HG03378 (cell line): ENCODE results near the gene ATN1.

Experiments
- ATAC-seq: cut with Tn5 transposase; IDR thresholded peaks from one replicate; pipeline ENCODE4 v1.9.1; 2021; ENCODE audit warnings: mild to moderate bottlenecking, moderate library complexity; ENCODE audit not compliant: unreplicated experiment

ATN1 gene

DNA sequence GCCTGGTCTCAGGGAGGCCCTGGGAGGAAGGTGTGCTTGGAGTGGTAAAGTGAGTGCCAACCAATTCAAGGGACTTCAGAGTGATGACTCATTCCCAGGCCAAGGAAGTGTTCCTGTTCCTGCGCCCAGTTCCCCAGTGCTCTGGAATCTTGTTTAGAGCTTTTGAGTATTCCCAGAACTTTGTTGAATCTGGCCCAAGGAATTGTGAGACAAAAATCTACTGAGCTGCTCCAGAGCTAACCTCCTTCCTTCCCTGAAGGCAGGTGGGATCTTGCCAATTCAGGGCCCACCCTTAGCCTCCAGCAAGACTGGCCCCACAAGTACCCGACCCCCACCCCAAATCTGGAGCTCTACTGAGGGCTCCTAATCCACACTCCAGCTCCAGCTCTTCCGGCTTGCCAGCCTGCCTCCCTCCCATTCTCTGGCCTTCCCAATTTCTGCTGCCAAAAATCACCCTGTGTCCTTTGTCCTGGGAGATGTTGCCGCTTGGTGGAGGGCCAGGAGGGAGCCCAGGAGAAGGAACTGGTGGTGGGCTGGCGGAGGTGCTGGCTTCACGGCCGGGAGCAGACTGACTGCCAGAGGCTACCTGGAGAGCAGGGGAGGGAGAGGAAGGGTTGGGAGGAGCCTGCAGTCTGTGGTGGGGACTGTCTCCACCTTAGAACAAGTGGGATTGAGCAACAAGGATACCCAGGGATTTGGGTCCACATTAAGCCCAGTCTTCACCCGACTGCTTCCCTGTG, 2.0 kb upstream of the ATN1 start:
- ATAC-seq: no peak

DNA sequence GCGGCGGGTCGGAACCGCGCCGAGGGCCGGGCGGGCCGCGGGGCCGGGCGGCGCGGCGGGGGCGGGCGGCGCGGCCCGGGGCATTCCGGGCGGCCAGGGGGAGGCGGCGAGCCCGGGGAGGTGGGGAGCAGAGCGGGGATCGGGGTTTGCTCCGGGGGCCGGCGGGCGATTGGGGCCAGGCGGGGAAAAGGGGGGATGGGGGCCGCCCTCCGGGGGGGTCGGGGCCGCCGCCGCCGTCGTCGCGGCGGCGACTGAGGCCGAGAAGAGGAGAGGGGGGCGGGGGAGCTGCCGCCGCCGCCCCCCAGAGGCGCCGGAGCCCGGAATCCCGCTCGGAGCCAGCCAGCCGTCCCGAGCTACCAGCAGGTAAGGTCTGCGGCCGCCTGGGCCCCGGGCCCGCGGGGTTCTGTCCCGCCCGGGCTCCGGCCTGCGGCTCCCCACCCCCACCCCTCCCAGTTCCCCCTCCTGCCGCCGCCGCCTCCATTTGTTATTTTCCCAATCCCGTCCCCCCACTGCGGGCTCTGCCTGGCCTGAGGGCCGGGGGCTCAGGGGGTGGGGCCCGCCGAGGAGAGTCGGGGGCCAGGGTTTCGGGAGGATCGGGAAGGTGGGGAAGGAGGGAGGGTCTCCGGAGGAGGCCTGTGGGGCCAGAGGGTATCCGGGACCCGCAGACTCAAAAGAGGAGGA, 403 bp downstream of the ATN1 start:
- ATAC-seq: no peak

DNA sequence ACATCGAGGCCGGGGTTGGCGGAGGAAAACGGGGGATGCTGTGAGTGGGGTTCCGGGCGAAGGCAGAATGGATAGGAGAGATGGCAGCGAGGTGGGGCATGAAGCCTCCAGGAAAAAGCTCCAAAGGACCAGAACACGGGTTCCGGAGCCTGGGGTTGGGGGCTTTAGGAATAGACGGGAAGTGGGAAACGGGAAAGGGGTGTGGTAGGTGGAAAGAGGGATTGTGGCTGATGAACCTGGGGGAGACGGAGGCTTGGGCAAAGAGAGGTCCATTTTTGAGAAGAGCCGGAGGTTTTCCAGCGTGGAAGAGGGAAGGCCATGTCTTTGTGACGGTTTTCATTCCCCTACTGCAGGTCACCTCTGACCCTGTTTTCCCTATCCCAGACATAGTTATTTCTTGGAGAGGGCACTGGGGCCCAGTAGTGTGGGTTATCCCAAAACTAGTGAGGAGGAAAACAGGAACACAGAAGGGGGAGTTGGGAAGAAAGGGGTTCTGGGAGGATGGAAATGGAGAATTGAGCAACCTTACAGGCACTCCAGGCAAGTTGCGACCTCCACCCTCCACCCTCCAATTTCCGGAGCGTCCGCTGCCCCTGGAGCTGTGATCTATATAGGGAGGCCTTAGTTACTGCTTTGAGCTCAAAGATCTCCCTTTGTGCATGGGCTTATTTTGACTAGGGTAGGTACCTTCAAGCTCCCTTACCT, 1.1 kb downstream of the ATN1 start:
- no peak for ATAC-seq

DNA sequence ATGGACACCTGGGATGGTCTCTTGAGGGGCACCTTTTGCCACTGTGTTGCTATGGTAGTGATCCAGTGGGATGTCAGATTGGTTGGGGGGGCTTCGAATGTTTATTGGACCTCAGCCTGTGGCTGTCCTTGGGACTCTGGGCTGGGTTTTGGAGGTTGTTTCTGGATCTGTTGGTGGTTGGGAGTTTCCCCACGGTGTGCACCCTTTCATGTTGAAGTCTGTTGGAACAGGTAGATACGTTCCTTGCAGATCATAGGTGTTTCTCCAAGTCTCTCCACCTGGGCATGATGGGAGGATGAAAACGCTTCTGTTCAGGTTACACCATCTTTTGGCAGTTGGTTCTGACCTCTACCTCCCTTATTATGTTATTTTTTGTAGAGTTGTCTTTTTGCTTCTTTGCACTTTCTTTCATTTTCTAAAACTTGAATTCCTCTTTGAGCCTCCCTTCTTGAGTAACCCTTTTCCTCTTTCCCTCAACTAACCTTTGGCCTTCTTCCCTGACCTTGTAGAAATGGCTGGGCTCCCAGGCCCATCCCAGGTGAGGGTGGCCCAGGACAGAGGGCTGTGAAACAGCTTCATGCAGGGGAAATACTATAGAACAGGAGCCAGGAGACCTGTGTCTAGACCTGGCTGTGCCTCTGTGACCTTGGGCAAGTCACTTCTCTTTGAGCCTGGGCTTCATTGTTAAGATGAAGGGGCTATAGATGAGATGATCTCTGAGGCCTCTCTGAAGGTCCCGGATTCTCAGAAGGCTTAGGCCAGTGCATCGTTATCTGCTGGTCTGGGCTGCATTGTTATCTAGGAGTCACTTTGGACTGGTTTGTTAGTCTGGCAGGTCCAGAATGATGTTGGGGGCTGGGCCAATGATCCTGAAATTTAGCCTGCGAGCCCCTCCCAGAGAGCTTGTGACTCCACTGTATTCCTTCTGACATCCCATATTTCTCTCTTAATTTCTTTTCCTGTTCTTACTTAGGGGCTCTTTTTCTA, 2.0 kb downstream of the ATN1 start:
- ATAC-seq: no peak

DNA sequence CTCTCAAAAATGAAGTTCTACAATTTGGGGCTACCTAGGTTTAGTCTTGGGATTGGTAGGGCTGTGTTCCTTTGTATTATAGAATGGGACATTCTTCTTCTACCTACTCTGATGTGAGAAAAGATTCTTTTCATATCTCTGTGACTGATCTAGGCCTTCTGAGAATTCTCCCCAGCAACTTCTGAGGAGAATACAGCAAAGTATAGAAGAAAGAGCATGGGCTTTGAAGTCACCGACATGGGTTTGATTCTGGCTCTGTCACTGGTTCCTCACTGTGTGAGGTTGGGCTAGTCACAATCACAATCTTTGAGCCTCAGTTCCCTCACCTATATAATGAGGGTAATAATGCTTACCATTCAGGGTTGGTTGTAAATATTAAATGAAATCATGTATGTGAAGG, 5.0 kb downstream of the ATN1 start:
- no peak for ATAC-seq

DNA sequence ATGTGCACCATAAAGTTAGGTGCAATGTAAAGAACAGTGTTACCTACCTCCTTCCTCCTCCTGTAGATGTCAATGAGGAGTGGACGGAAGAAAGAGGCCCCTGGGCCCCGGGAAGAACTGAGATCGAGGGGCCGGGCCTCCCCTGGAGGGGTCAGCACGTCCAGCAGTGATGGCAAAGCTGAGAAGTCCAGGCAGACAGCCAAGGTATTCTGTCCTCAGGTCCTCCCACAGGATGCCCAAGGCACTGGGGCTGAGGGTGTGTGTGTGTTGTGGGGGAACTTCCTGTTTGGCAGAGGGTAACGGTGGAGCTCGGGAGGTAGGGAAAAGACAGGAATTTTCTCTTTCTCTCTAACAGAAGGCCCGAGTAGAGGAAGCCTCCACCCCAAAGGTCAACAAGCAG, 6.4 kb downstream of the ATN1 start:
- ATAC-seq: no peak

DNA sequence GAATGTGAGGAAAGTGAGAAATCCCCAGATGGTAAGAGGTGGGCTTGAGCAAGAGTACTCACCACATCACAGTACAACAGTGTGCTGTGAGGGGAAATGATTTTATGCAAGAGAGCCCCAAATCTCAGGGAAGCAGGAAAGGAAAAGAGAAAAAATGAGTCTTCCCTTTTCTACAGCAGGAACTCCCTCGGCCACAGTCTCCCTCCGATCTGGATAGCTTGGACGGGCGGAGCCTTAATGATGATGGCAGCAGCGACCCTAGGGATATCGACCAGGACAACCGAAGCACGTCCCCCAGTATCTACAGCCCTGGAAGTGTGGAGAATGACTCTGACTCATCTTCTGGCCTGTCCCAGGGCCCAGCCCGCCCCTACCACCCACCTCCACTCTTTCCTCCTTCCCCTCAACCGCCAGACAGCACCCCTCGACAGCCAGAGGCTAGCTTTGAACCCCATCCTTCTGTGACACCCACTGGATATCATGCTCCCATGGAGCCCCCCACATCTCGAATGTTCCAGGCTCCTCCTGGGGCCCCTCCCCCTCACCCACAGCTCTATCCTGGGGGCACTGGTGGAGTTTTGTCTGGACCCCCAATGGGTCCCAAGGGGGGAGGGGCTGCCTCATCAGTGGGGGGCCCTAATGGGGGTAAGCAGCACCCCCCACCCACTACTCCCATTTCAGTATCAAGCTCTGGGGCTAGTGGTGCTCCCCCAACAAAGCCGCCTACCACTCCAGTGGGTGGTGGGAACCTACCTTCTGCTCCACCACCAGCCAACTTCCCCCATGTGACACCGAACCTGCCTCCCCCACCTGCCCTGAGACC, 7.8 kb downstream of the ATN1 start:
- ATAC-seq: no peak

DNA sequence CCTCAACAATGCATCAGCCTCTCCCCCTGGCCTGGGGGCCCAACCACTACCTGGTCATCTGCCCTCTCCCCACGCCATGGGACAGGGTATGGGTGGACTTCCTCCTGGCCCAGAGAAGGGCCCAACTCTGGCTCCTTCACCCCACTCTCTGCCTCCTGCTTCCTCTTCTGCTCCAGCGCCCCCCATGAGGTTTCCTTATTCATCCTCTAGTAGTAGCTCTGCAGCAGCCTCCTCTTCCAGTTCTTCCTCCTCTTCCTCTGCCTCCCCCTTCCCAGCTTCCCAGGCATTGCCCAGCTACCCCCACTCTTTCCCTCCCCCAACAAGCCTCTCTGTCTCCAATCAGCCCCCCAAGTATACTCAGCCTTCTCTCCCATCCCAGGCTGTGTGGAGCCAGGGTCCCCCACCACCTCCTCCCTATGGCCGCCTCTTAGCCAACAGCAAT, 8.5 kb downstream of the ATN1 start:
- no peak for ATAC-seq

DNA sequence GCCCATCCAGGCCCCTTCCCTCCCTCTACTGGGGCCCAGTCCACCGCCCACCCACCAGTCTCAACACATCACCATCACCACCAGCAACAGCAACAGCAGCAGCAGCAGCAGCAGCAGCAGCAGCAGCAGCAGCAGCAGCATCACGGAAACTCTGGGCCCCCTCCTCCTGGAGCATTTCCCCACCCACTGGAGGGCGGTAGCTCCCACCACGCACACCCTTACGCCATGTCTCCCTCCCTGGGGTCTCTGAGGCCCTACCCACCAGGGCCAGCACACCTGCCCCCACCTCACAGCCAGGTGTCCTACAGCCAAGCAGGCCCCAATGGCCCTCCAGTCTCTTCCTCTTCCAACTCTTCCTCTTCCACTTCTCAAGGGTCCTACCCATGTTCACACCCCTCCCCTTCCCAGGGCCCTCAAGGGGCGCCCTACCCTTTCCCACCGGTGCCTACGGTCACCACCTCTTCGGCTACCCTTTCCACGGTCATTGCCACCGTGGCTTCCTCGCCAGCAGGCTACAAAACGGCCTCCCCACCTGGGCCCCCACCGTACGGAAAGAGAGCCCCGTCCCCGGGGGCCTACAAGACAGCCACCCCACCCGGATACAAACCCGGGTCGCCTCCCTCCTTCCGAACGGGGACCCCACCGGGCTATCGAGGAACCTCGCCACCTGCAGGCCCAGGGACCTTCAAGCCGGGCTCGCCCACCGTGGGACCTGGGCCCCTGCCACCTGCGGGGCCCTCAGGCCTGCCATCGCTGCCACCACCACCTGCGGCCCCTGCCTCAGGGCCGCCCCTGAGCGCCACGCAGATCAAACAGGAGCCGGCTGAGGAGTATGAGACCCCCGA, 9.1 kb downstream of the ATN1 start:
- ATAC-seq: no peak

DNA sequence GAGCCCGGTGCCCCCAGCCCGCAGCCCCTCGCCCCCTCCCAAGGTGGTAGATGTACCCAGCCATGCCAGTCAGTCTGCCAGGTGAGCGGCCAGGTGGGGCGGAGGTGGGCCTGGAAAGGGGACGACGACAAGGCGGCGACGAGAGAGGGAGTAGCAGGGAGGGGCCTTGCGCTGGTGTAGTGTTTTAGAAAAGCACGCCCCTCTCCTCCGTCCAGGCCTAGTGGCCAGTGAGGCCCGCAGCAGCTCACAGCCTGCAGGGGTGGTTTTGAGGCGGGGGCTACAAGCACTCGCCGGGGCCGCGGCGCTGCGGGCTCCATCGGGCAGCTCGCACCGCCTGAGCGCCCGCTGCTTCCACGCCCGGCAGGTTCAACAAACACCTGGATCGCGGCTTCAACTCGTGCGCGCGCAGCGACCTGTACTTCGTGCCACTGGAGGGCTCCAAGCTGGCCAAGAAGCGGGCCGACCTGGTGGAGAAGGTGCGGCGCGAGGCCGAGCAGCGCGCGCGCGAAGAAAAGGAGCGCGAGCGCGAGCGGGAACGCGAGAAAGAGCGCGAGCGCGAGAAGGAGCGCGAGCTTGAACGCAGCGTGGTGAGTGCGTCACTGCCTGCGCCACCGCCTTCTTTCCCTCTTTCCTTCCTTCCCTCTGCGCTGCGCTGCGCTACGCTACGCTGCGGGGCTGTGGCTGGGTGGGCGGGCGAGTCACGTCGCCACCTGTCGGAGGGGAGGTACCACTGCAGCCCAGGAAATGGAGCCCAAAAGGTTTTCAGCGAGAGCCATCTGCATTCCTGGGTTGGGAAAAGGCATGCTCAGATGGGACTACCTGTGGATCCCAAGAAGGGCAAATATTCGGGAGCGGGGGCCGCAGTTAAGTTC, 10.0 kb downstream of the ATN1 start:
- peak; percentile 72 for ATAC-seq

DNA sequence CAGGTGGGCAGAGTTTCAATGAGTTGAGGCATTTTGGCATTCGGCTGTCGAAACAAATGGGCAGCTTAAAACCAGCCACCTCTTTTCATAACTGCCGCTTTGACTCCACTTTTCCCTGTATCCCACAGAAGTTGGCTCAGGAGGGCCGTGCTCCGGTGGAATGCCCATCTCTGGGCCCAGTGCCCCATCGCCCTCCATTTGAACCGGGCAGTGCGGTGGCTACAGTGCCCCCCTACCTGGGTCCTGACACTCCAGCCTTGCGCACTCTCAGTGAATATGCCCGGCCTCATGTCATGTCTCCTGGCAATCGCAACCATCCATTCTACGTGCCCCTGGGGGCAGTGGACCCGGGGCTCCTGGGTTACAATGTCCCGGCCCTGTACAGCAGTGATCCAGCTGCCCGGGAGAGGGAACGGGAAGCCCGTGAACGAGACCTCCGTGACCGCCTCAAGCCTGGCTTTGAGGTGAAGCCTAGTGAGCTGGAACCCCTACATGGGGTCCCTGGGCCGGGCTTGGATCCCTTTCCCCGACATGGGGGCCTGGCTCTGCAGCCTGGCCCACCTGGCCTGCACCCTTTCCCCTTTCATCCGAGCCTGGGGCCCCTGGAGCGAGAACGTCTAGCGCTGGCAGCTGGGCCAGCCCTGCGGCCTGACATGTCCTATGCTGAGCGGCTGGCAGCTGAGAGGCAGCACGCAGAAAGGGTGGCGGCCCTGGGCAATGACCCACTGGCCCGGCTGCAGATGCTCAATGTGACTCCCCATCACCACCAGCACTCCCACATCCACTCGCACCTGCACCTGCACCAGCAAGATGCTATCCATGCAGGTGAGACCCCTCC, 10.8 kb downstream of the ATN1 start:
- ATAC-seq: no peak

DNA sequence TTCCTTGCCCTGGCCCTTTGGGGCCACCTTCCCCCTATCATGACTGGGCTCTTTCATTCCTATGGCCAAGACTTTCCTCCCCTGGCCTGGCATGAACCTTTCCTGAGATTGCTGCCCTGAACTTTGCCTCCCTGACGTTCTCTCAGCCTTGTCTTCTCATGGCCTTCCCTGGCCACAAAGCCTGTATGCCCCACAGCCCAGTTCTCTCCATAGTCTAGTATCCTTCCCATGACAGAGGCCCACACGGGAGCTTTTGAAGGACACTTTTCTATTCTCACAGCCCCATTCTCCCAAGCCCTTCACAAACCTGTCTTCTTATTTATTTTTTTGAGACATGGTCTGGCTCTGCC, 11.4 kb downstream of the ATN1 start:
- no peak for ATAC-seq

DNA sequence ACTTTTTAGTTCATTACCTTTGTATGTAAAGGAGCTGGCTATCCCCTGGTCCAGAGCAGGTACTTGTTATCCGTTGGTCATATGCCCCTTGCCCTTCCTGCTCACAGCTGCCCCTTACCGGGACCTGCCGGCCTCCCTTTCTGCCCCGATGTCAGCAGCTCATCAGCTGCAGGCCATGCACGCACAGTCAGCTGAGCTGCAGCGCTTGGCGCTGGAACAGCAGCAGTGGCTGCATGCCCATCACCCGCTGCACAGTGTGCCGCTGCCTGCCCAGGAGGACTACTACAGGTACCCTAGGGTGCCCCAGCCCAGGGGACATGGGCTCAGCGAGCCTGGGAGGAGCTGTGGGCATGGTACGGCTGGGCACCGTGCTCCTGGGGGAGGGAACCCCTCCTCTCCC, 13.5 kb downstream of the ATN1 start:
- ATAC-seq: no peak

DNA sequence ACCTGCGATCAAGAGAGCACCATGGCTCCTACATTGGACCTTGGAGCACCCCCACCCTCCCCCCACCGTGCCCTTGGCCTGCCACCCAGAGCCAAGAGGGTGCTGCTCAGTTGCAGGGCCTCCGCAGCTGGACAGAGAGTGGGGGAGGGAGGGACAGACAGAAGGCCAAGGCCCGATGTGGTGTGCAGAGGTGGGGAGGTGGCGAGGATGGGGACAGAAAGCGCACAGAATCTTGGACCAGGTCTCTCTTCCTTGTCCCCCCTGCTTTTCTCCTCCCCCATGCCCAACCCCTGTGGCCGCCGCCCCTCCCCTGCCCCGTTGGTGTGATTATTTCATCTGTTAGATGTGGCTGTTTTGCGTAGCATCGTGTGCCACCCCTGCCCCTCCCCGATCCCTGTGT, 14.0 kb downstream of the ATN1 start:
- no peak for ATAC-seq

DNA sequence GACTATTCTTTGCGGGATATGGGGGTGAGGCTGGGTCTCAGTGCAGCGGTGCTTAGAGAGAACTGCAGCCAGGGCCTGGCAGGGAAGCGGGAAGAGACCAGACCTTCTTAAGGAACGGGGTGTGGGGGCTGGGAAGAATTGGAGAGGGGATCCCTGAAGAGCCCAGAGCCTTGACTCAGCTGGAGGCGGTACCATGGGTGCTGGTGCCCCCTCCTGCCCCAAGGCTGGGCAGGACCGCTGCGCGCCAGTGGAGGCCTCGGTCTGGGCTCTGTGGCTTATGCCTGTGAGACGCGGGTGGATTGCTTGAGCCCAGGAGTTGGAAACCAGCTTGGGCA, 14.5 kb downstream of the ATN1 start:
- ATAC-seq: no peak

DNA sequence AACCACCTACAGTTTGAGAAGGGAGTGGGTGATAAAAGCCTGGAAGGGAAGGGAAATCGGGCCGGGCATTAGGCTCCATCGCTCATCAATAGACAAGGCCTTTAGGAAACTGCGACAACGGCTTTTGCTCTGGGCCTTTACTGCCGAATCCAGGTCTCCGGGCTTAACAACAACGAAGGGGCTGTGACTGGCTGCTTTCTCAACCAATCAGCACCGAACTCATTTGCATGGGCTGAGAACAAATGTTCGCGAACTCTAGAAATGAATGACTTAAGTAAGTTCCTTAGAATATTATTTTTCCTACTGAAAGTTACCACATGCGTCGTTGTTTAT, 15.6 kb downstream of the ATN1 start:
- peak; percentile 27 for ATAC-seq

DNA sequence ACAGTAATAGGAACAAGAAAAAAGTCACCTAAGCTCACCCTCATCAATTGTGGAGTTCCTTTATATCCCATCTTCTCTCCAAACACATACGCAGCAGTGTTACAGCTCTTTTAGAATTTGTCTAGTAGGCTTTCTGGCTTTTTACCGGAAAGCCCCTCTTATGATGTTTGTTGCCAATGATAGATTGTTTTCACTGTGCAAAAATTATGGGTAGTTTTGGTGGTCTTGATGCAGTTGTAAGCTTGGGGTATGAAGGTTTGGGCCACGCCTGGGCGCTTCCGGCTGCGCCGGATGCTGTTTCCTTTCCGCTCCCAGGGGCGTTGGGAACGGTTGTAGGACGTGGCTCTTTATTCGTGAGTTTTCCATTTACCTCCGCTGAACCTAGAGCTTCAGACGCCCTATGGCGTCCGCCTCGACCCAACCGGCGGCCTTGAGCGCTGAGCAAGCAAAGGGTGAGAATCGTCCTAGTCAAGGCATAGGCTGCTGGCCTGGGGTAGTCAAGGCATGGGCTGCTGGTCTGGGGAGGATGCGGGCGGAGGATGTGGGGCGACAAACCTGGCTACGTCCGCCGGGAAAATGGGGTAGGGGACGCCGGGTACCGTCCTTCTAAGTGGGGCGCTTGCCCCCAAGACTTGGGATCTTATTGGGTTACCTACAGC, 16.1 kb downstream of the ATN1 start, which contains the start of the genes C12orf57 and RNU7-1:
TSS of gene C12orf57 (plus strand) at position 301 of the 659 bp plus-strand sequence. CDS start at position 401, 100 bp downstream.
TSS of gene RNU7-1 (plus strand) at position 95 of the 659 bp plus-strand sequence.
- peak; percentile 37 for ATAC-seq
